PC-3 (cell line): Measurements from ENCODE around the gene PLRG1. TPM values are rescaled to one million over a fixed set of nuclear protein-coding genes. Genes with fewer than 3 reads are reported as not detected.
"Not testable (repeated sequence)": the region's sequence is repeated elsewhere in the genome, so short reads cannot be mapped to it uniquely, and the experiment has no call there.

Experiments
- ATAC-seq: fragments of 200-7000 bp; cut with Tn5 transposase; 2 replicates; pipeline ENCODE4 v1.9.1; 2020; ENCODE audit warnings: mild to moderate bottlenecking, moderate library complexity
- Bru-seq: library from RNA; stranded (reverse); fragments of 400-500 nt; gene quantifications from one replicate; lab custom pipeline; 2021; lab: Mats Ljungman, UMichigan
- BruChase-seq, 2 experiments: library from RNA; stranded (reverse); fragments of 400-500 nt; gene quantifications; one replicate each; lab custom pipeline; 2021; lab: Mats Ljungman, UMichigan
- BruUV-seq: library from RNA; stranded (reverse); fragments of 400-500 nt; replicated peaks from 2 replicates; lab custom pipeline; 2021; lab: Mats Ljungman, UMichigan
- CTCF ChIA-PET: fragments of 300-600 bp; sonication (Branson Sonifier 250); formaldehyde crosslinking; loops from one replicate; lab custom pipeline; 2022; ENCODE audit warnings: antibody characterized with exemption; lab: Charles Lee
- POLR2A ChIA-PET: fragments of 300-600 bp; sonication (Branson Sonifier 250); formaldehyde crosslinking; loops from one replicate; lab custom pipeline; 2022; ENCODE audit warnings: antibody characterized with exemption; ENCODE audit not compliant: unreplicated experiment; lab: Charles Lee
- DNase-seq: peaks from one replicate; pipeline ENCODE4 v3.0.0-alpha.2; 2015
- H2AFZ ChIP-seq: fragments of 300-600 bp; sonication (generic); 2 replicates; pipeline ENCODE4 v1.6.0; 2016; ENCODE audit warnings: antibody characterized with exemption, low read length
- H3F3A ChIP-seq: fragments of 300-600 bp; sonication (generic); one replicate; pipeline ENCODE4 v1.6.0; 2017; ENCODE audit warnings: antibody characterized with exemption, low read length, control low read depth, mild to moderate bottlenecking; ENCODE audit not compliant: unreplicated experiment
- H3K27ac ChIP-seq: fragments of 300-600 bp; sonication (generic); 2 replicates; pipeline ENCODE4 v1.5.1; 2016; ENCODE audit warnings: mild to moderate bottlenecking, low read length
- H3K27me3 ChIP-seq: fragments of 300-600 bp; sonication (generic); 2 replicates; pipeline ENCODE4 v1.6.1; 2016; ENCODE audit warnings: low read length, mixed read lengths
- H3K36me3 ChIP-seq: fragments of 300-600 bp; sonication (generic); 2 replicates; pipeline ENCODE4 v1.6.1; 2016; ENCODE audit warnings: low read depth, mixed run types, low read length, mixed read lengths
- H3K4me1 ChIP-seq: fragments of 300-600 bp; sonication (generic); 2 replicates; pipeline ENCODE4 v1.5.1; 2016; ENCODE audit warnings: low read length; ENCODE audit not compliant: insufficient read depth
- H3K4me2 ChIP-seq: fragments of 300-600 bp; sonication (generic); 2 replicates; pipeline ENCODE4 v1.6.0; 2016; ENCODE audit warnings: low read length
- H3K4me3 ChIP-seq: fragments of 300-600 bp; sonication (generic); 2 replicates; pipeline ENCODE4 v1.5.1; 2016; ENCODE audit warnings: mild to moderate bottlenecking, low read length, mixed read lengths
- H3K79me2 ChIP-seq: fragments of 300-600 bp; sonication (generic); 2 replicates; pipeline ENCODE4 v1.6.1; 2017; ENCODE audit warnings: low read length, mixed read lengths
- H3K9ac ChIP-seq: fragments of 300-600 bp; sonication (generic); 2 replicates; pipeline ENCODE4 v1.6.0; 2016; ENCODE audit warnings: mild to moderate bottlenecking, low read length
- H3K9me2 ChIP-seq: fragments of 300-600 bp; sonication (generic); replicated peaks from 2 replicates; pipeline ENCODE4 v1.6.1; 2016; ENCODE audit warnings: mixed run types, low read length, mixed read lengths
- H3K9me3 ChIP-seq: fragments of 300-600 bp; sonication (generic); 2 replicates; pipeline ENCODE4 v1.6.1; 2016; ENCODE audit warnings: low read length, mixed read lengths
- H4K20me1 ChIP-seq: fragments of 300-600 bp; sonication (generic); 2 replicates; pipeline ENCODE4 v1.6.1; 2016; ENCODE audit warnings: low read length, mixed read lengths
- CTCF ChIP-seq: fragments of 300-600 bp; sonication (generic); conservative IDR thresholded peaks from 2 replicates; pipeline ENCODE4 v1.5.1; 2017; ENCODE audit warnings: antibody characterized with exemption, low read depth, mild to moderate bottlenecking, low read length
- EZH2 ChIP-seq: fragments of 300-600 bp; sonication (generic); IDR thresholded peaks from one replicate; pipeline ENCODE4 v1.6.1; 2017; ENCODE audit warnings: antibody characterized with exemption, mild to moderate bottlenecking, low read length; ENCODE audit not compliant: unreplicated experiment
- EZH2phosphoT487 ChIP-seq: fragments of 300-600 bp; sonication (generic); IDR thresholded peaks from 2 replicates; pipeline ENCODE4 v1.6.1; 2018; ENCODE audit warnings: mild to moderate bottlenecking, antibody characterized with exemption, low read length, borderline replicate concordance
- intact Hi-C: fragments of 100-400 bp; cut with micrococcal nuclease; formaldehyde crosslinking; loops from 2 replicates; pipeline ENCODE4 v1.9.0; 2023
- long read RNA-seq: library from polyadenylated mRNA; unstranded; transcript quantifications from one replicate; pipeline ENCODE4 v2.0.0, GENCODE V29; 2021; ENCODE audit not compliant: unreplicated experiment
- total RNA-seq: library from RNA; depleted of rRNA; stranded (reverse); fragments of >200 nt; gene quantifications from 2 replicates; pipeline ENCODE4 v1.2.3, GENCODE V29; 2014; rRNA removed

Gene PLRG1
- total RNA-seq (41.7 and 51.7 TPM in 2 replicates), Bru-seq, nascent RNA (percentile 83 among the genes with signal in this experiment), BruChase-seq, experiment 1, labeled RNA remaining after a 6-hour chase (percentile 88 among the genes with signal in this experiment), BruChase-seq, experiment 2, labeled RNA remaining after a 2-hour chase (percentile 92 among the genes with signal in this experiment)
- long read RNA-seq, transcript PLRG1-202 (15 exons, 3,351 nt): major isoform, 80 of 103 reads
- long read RNA-seq, partial matches to known transcripts: 5 of 103 reads
- long read RNA-seq, other reads (novel, unspliced or antisense): 12 of 103 reads

GRCh38 chr4:154549894-154550790 lies at the start of gene PLRG1:
Gene PLRG1 (minus strand): TSS chr4:154550400. CDS start chr4:154550308, 92 bp downstream.
- Histone ChIP-seq H3K4me2 (peak within 1 kb of the TSS; percentile 87), H3K9me2 (no peaks in the 10 kb centered on the region), H3K27me3 (no peaks in the 10 kb centered on the region), H4K20me1 (no peaks in the 10 kb centered on the region), H3K79me2 (peaks cover 27% of the 10 kb centered on the region), H3K27ac (no peak within 1 kb of the TSS), H2AFZ (peak within 1 kb of the TSS; percentile 98), H3K4me1 (peaks cover 16% of the 10 kb centered on the region), H3K36me3 (peaks cover 17% of the 10 kb centered on the region), H3K9me3 (no peaks in the 10 kb centered on the region), H3K9ac (peak within 1 kb of the TSS; percentile 90), H3K4me3 (peak within 1 kb of the TSS; percentile 99), H3F3A (no peaks in the 10 kb centered on the region)
- ATAC-seq (peak; percentile 97), DNase-seq (peak; percentile 94)
- intact Hi-C loops: loop anchor here (2.0 kb wide), 2 partner anchors 17 to 47 kb away; no protein-coding TSS in a partner anchor
- ChIA-PET CTCF (interaction anchor here (0.5 to 1.1 kb wide), 3 partner anchors 9 to 75 kb away, joined by 3 to 5 read pairs (median 3); no protein-coding TSS in a partner anchor), POLR2A (interaction anchor here (1.0 kb wide), 1 partner anchor 75 kb away, joined by 4 read pairs; no protein-coding TSS in a partner anchor)
- no peak for TF ChIP-seq EZH2
- no peak for TF ChIP-seq CTCF
- no peak for TF ChIP-seq EZH2phosphoT487
- TSS peak; percentile 76 for BruUV-seq

GRCh38 chr4:154597798-154598774 lies 47.9 kb upstream of the PLRG1 start:
- ChIA-PET CTCF (no interaction called here), POLR2A (no interaction called here)
- Histone ChIP-seq H3K4me3 (no peak overlapping the region), H4K20me1 (no peaks in the 10 kb centered on the region), H2AFZ (no peak overlapping the region), H3K9me3 (no peaks in the 10 kb centered on the region), H3K4me2 (no peak overlapping the region), H3K9ac (no peak overlapping the region), H3K4me1 (peaks cover 24% of the 10 kb centered on the region), H3F3A (no peaks in the 10 kb centered on the region), H3K27ac (no peak overlapping the region), H3K79me2 (no peaks in the 10 kb centered on the region), H3K9me2 (no peaks in the 10 kb centered on the region), H3K36me3 (no peaks in the 10 kb centered on the region), H3K27me3 (no peaks in the 10 kb centered on the region)
- TF ChIP-seq EZH2: no peak
- no peak for ATAC-seq
- BruUV-seq: no TSS peak
- DNase-seq: no peak
- intact Hi-C loops: no loop called here

- intact Hi-C loops, H2AFZ ChIP-seq, ATAC-seq, DNase-seq, BruUV-seq, H3K9me2 ChIP-seq, H4K20me1 ChIP-seq, H3K36me3 ChIP-seq, H3K9ac ChIP-seq, H3F3A ChIP-seq, CTCF ChIA-PET, H3K27ac ChIP-seq, H3K4me3 ChIP-seq, H3K79me2 ChIP-seq, POLR2A ChIA-PET, H3K9me3 ChIP-seq, H3K27me3 ChIP-seq, H3K4me2 ChIP-seq: not testable (repeated sequence)
- H3K4me1 ChIP-seq: peaks cover 16% of the 10 kb centered on the region
These were observed 47.1 kb upstream of the PLRG1 start for GRCh38 chr4:154597281-154597680.
